NCI-H1436 (cell line): ENCODE results near the gene FLT4.

Source experiments
- DNase-seq: peaks from one replicate; lab custom pipeline; 2025; lab: John Stamatoyannopoulos, UW

FLT4 gene

GRCh38 chr5:180592176-180592575 lies 57.2 kb downstream of the FLT4 start:
- DNase-seq = no peak

DNA sequence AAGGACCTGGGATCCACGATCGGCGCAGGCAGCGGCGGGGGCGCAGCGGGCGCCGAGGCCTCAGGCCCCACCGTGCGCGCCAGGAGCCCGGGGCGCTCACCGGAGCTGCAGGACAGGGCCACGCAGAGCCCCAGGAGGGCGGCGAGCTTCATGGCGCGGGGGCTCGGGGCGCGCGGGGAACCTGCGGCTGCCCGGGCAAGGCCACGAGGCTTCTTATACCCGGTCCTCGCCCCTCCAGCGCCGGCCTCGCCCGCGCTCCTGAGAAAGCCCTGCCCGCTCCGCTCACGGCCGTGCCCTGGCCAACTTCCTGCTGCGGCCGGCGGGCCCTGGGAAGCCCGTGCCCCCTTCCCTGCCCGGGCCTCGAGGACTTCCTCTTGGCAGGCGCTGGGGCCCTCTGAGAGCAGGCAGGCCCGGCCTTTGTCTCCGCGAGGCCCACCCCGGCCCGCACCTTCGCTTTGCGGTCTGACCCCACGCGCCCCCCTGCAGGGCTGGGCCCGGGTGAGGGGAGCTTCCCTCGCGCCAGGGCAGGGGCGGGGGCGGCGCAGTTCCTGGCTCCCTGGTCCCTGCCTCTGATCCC lies 58.0 kb downstream of the FLT4 start, which contains the start of gene SCGB3A1:
Gene SCGB3A1, minus strand, starts transcription at position 189 of the 577 bp plus-strand sequence. Its CDS starts 37 bp downstream, at position 152.
- DNase-seq = no peak

GRCh38 chr5:180590543-180591310 lies 58.7 kb downstream of the FLT4 start:
- DNase-seq = no peak

- no peak for DNase-seq
Measured at GRCh38 chr5:180589771-180590542, 59.4 kb downstream of the FLT4 start.

GRCh38 chr5:180586870-180587269 lies 62.5 kb downstream of the FLT4 start:
- DNase-seq = no peak

DNA sequence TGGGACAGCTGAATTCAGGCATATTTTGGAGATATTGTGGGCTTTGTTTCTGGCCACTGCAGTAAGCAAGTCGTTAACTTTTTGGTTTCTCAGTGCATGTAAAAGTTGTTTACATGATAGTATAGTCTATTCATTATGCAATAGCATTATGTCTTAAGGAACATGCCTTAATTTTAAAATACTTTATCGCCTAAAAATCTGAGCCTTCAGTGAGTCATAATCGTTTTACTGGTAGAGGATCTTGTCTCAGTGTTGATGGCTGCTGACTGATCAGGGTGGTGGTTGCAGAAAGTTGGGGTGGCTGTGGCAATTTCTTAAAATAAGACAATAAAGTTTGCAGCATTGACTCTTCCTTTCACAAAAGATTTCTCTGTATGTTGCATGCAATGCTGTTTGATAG lies 63.2 kb downstream of the FLT4 start:
- DNase-seq = no peak

DNA sequence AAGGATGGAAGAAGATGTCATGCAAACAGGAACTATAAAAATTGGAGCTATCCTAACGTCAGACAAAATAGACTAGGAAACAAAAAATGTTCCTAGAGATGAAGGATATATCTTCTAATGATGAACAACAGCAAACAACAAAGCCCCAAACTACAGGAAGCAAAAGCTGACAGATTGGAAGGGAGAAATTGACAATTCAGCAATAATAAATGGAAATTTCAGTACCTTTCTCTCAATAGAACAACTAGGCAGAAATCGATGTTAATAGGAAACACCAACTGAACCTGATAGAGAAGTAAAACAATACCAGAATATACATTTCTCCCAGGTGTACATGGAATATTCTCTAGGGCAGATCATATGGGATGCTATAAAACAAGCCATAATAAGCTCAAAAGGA lies 65.7 kb downstream of the FLT4 start:
- no peak for DNase-seq

- no peak for DNase-seq
Measured at GRCh38 chr5:180580681-180581080, 68.7 kb downstream of the FLT4 start.

DNA sequence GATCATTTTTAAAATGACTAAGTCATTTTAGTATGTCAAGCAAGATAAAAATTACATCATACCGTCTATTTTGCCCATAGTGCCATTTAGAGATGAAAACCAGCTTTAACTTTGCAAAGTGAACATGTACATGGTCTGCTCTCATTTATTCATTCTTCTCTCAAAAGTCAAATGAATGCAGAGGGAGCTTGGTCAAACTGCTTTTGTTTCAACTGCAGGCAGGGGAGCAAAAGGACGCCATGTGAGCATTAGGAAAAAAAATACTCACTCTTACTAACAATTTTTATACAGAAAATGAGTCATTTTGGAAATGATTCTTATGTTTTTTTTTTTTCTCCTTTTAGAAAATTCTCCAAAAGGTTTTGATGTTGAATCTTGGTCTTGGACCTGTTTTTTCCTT lies 73.8 kb downstream of the FLT4 start:
- DNase-seq = no peak

GRCh38 chr5:180568914-180569313 lies 80.5 kb downstream of the FLT4 start:
- no peak for DNase-seq

- no peak for DNase-seq
Measured at GRCh38 chr5:180563994-180564393, 85.4 kb downstream of the FLT4 start.

GRCh38 chr5:180558232-180558631 lies 91.2 kb downstream of the FLT4 start:
- no peak for DNase-seq

DNA sequence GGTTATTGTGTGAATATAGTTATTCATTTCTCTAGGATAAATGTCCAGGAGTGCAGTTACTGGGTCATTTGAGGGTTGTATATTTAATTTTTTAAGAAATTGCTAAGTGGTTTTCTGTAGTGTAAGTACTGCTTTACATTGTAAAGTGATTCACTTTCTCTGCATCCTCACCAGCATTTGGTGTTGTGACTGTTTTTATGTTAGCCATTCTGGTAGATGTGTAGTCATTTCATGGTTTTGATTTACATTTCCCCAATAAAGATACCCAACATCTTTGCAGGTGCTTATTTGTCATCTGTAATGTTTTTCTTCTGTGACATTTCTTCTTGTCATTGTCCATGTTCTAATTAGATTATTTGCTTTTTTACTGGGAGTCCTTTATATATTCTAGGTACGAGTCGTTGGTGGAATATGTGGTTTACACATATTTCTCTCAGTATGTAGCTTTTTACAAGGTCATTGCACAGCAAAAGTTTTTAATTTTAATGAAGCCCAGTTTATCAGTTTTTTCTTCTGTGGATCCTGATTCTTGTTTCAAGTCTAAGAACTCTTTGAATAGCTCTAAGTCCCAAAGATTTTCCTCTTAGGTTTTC lies 92.1 kb downstream of the FLT4 start:
- no peak for DNase-seq

- DNase-seq = no peak
Measured at GRCh38 chr5:180555168-180555921, 94.1 kb downstream of the FLT4 start.

DNA sequence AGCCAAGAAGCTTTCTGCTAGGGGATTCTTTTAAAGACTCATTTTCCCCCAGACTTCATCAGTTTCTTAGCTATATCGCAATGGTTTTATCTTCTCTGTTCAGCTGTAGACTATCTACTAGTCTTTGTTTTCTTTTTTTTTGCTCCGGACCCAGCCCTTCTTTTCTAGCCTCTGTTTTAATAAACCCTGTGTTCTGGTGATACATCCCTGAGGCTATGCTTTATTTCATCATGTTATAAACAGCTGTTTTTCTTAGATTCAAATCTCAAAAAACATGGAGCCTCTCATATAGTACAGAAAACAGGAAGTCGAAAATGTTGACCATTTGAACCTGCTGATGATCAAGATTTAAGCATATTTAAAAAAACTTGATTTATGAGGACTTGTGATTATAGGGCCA lies 95.9 kb downstream of the FLT4 start:
- DNase-seq = no peak
